ENCODE results near the gene TENM4.

TENM4 gene

GRCh38 chr11:78708388-78708787, 732.4 kb downstream of the TENM4 start:
- no peak for DNase-seq

- no peak for DNase-seq
These were observed 734.3 kb downstream of the TENM4 start for GRCh38 chr11:78706551-78706950.

GRCh38 chr11:78704811-78705210, 736.0 kb downstream of the TENM4 start:
- DNase-seq: no peak

GRCh38 chr11:78699609-78700135, 741.2 kb downstream of the TENM4 start:
- no peak for DNase-seq

GRCh38 chr11:78698612-78699011, 742.2 kb downstream of the TENM4 start:
- no peak for DNase-seq

- DNase-seq: no peak
These were observed 744.7 kb downstream of the TENM4 start for GRCh38 chr11:78696177-78696576.

- no peak for DNase-seq
These were observed 746.7 kb downstream of the TENM4 start for GRCh38 chr11:78694152-78694551.

- no peak for DNase-seq
These were observed 749.6 kb downstream of the TENM4 start for GRCh38 chr11:78691215-78691614.

- DNase-seq: no peak
These were observed 750.4 kb downstream of the TENM4 start for GRCh38 chr11:78690352-78690987.

- no peak for DNase-seq
These were observed 751.2 kb downstream of the TENM4 start for GRCh38 chr11:78689585-78690153.

GRCh38 chr11:78689101-78689500, 751.7 kb downstream of the TENM4 start:
- no peak for DNase-seq

GRCh38 chr11:78688460-78688859, 752.4 kb downstream of the TENM4 start:
- no peak for DNase-seq

- no peak for DNase-seq
These were observed 755.7 kb downstream of the TENM4 start for GRCh38 chr11:78685156-78685555.

GRCh38 chr11:78684377-78684776, 756.5 kb downstream of the TENM4 start:
- DNase-seq: no peak

- no peak for DNase-seq
These were observed 757.1 kb downstream of the TENM4 start for GRCh38 chr11:78683774-78684173.

GRCh38 chr11:78676026-78676557, 764.7 kb downstream of the TENM4 start:
- no peak for DNase-seq

GRCh38 chr11:78672850-78673620, 767.8 kb downstream of the TENM4 start:
- no peak for DNase-seq

- no peak for DNase-seq
These were observed 771.6 kb downstream of the TENM4 start for GRCh38 chr11:78669249-78669648.

- no peak for DNase-seq
These were observed 773.4 kb downstream of the TENM4 start for GRCh38 chr11:78667461-78667860.

- no peak for DNase-seq
These were observed 774.1 kb downstream of the TENM4 start for GRCh38 chr11:78666675-78667160.

- no peak for DNase-seq
These were observed 776.2 kb downstream of the TENM4 start for GRCh38 chr11:78664636-78665035.

GRCh38 chr11:78662811-78663210, 778.0 kb downstream of the TENM4 start:
- DNase-seq: no peak

- DNase-seq: no peak
These were observed 780.4 kb downstream of the TENM4 start for GRCh38 chr11:78660471-78660870.

All from femur (tissue), 1 donor.